Smooth muscle cell (in vitro differentiated cells): Measurements from ENCODE around the gene COL1A2. TPM values are rescaled to one million over a fixed set of nuclear protein-coding genes. Genes with fewer than 3 reads are reported as not detected.

Source experiments
- DNase-seq: peaks from one replicate; lab custom pipeline; 2025; ENCODE audit not compliant: unreplicated experiment; lab: John Stamatoyannopoulos, UW
- H2AFZ ChIP-seq: fragments of 200-600 bp; sonication (generic); 2 replicates; pipeline ENCODE4 v1.6.0; 2016; ENCODE audit warnings: antibody characterized with exemption, low read depth, mild to moderate bottlenecking
- H3F3A ChIP-seq: fragments of 200-600 bp; sonication (generic); 2 replicates; pipeline ENCODE4 v1.6.0; 2017; ENCODE audit warnings: antibody characterized with exemption, low read depth
- H3K27ac ChIP-seq: fragments of 200-600 bp; sonication (generic); 2 replicates; pipeline ENCODE4 v1.5.1; 2016; ENCODE audit warnings: low read depth, mild to moderate bottlenecking
- H3K27me3 ChIP-seq: fragments of 200-600 bp; sonication (generic); 2 replicates; pipeline ENCODE4 v1.6.1; 2016; ENCODE audit warnings: low read depth, mild to moderate bottlenecking
- H3K36me3 ChIP-seq: fragments of 200-600 bp; sonication (generic); 2 replicates; pipeline ENCODE4 v1.5.1; 2016; ENCODE audit warnings: low read depth
- H3K4me1 ChIP-seq: fragments of 200-600 bp; sonication (generic); 2 replicates; pipeline ENCODE4 v1.5.1; 2016; ENCODE audit warnings: low read depth
- H3K4me2 ChIP-seq: fragments of 200-600 bp; sonication (generic); 2 replicates; pipeline ENCODE4 v1.6.0; 2016; ENCODE audit warnings: mild to moderate bottlenecking
- H3K4me3 ChIP-seq: fragments of 200-600 bp; sonication (generic); 2 replicates; pipeline ENCODE4 v1.5.1; 2016; ENCODE audit warnings: mild to moderate bottlenecking
- H3K79me2 ChIP-seq: fragments of 200-600 bp; sonication (generic); 2 replicates; pipeline ENCODE4 v1.6.0; 2016; ENCODE audit warnings: low read depth, mild to moderate bottlenecking
- H3K9ac ChIP-seq: fragments of 200-600 bp; sonication (generic); 2 replicates; pipeline ENCODE4 v1.6.0; 2016; ENCODE audit warnings: low read depth
- H3K9me3 ChIP-seq: fragments of 200-600 bp; sonication (generic); replicated peaks from 2 replicates; pipeline ENCODE4 v1.5.1; 2016; ENCODE audit warnings: low read depth
- H4K20me1 ChIP-seq: fragments of 200-600 bp; sonication (generic); 2 replicates; pipeline ENCODE4 v1.6.0; 2016; ENCODE audit warnings: low read depth
- WGBS: methylation state at CpG from one replicate; pipeline ENCODE4 v1.1.7; 2016; ENCODE audit warnings: low lambda C conversion rate; 5-methylcytosine and 5-hydroxymethylcytosine counted together
- polyA plus RNA-seq: library from polyadenylated mRNA; unstranded; fragments of >200 nt; fragmentation: Nextera tagmentation; extraction: Ambion mirVana; gene quantifications from 2 replicates; pipeline ENCODE4 v1.2.1, GENCODE V29; 2016
- total RNA-seq: library from RNA; depleted of rRNA; stranded (reverse); fragments of >200 nt; gene quantifications from 2 replicates; pipeline ENCODE4 v1.2.3, GENCODE V29; 2014
- TF ChIP-seq, protein P1 (sequence below): fragments of 200-600 bp; sonication (generic); IDR thresholded peaks from 2 replicates; pipeline ENCODE4 v1.5.1; 2017; ENCODE audit warnings: borderline replicate concordance, mild to moderate bottlenecking, antibody characterized with exemption; ENCODE audit not compliant: insufficient read depth, poor library complexity, severe bottlenecking

Gene COL1A2
- total and polyA plus RNA-seq, 2 experiments from 2014 or later, result 4,221 to 10,006 TPM

DNA sequence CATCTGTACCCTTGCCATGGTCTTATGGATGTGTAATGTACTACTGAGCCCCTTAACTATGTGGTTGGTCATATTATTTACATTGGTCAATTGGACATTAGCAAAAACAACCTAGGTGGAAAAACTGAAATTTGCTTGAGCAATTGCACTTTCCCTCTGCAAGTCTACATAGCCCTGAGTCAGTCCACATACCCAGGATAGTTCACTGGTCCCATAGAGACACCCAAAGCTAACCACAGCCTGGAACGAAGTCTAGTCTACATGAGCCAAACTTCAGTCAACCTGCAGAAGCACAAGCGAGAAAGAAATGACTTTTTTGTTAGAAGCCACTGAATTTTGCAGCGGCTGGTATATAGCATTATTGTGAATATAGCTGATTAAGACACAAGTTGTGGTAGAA, 37.6 kb upstream of the COL1A2 start:
- no peaks in the 10 kb centered on the region for H3K36me3 ChIP-seq
- TF ChIP-seq, protein P1, sequence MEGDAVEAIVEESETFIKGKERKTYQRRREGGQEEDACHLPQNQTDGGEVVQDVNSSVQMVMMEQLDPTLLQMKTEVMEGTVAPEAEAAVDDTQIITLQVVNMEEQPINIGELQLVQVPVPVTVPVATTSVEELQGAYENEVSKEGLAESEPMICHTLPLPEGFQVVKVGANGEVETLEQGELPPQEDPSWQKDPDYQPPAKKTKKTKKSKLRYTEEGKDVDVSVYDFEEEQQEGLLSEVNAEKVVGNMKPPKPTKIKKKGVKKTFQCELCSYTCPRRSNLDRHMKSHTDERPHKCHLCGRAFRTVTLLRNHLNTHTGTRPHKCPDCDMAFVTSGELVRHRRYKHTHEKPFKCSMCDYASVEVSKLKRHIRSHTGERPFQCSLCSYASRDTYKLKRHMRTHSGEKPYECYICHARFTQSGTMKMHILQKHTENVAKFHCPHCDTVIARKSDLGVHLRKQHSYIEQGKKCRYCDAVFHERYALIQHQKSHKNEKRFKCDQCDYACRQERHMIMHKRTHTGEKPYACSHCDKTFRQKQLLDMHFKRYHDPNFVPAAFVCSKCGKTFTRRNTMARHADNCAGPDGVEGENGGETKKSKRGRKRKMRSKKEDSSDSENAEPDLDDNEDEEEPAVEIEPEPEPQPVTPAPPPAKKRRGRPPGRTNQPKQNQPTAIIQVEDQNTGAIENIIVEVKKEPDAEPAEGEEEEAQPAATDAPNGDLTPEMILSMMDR, result no peak
- H3K9me3 ChIP-seq, result no peaks in the 10 kb centered on the region
- no peak for DNase-seq
- H4K20me1 ChIP-seq, result no peaks in the 10 kb centered on the region
- WGBS, result 96% methylated on average over 3 of the region's 3 CpGs
- H2AFZ ChIP-seq, result no peak overlapping the region
- no peaks in the 10 kb centered on the region for H3K79me2 ChIP-seq
- H3K9ac ChIP-seq, result no peak overlapping the region
- H3K27me3 ChIP-seq, result no peaks in the 10 kb centered on the region
- no peaks in the 10 kb centered on the region for H3F3A ChIP-seq
- H3K4me1 ChIP-seq, result no peaks in the 10 kb centered on the region
- H3K27ac ChIP-seq, result no peak overlapping the region
- H3K4me2 ChIP-seq, result no peak overlapping the region
- H3K4me3 ChIP-seq, result no peak overlapping the region

DNA sequence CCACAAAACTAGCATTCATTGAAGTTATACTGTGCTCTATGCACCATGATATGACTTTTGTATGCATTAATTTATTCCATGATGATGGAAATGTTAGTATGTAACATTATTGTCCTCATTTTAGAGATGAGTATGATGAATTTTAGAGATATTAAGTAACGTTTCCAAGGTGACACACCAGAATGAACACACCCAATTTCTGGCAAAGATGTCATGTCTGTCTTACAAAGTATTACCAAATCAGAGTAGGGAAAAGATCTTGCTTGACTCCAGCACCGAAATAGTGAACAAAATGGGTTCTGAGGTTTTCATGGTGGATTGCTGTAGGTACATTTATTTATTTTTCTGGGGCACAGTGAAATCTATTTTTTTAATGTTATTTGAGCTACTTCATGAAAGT, 33.8 kb upstream of the COL1A2 start:
- Histone ChIP-seq H3K4me3 (no peak overlapping the region), H3K9ac (no peak overlapping the region), H3K4me2 (no peak overlapping the region), H3K36me3 (no peaks in the 10 kb centered on the region), H3K79me2 (no peaks in the 10 kb centered on the region), H3F3A (no peaks in the 10 kb centered on the region), H3K27ac (no peak overlapping the region), H3K9me3 (no peaks in the 10 kb centered on the region), H2AFZ (no peak overlapping the region), H4K20me1 (no peaks in the 10 kb centered on the region), H3K4me1 (no peaks in the 10 kb centered on the region), H3K27me3 (no peaks in the 10 kb centered on the region)
- 92% methylated on average over 2 of the region's 2 CpGs for WGBS
- TF ChIP-seq, protein P1, result no peak
- no peak for DNase-seq

DNA sequence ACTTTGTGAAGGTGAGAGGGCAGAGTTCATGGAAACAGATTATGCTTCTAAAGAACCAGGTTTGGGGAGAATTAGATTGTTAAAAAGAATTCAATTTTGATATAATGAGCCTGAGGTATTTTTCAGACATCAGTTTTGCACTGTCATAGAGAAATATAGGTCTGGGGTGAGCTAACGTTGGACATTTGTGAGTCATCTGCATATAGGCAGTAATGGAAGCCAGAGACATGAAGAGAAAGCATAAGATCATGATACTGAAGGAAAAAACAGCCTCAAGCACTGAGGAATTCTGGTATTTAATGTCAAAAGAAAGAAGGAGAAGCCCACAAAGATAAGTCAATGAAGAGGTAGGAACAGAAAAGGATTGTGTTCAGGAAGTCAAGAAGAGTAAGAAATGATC, 32.4 kb upstream of the COL1A2 start:
- H3K79me2 ChIP-seq, result no peaks in the 10 kb centered on the region

DNA sequence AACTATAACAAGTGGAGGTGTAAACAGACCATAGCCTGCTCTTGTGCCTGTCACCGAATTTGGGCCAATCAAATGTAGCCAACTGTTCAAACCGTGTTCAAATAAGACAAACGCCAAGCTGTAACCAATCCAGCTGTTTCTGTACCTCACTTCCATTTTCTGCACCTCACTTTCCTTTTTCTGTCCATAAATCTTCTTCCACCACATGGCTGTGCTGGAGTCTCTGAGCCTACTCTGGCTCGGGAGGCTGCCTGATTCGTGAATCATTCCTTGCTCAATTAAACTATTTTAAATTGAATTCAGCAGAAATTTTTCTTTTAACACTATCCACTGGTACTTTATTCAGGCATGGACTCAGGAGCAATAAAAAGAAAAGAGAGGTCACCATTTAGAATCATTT, 29.9 kb upstream of the COL1A2 start:
- Histone ChIP-seq H3K4me1 (peaks cover 25% of the 10 kb centered on the region), H3K36me3 (no peaks in the 10 kb centered on the region), H3K9ac (no peak overlapping the region), H3F3A (peaks cover 10% of the 10 kb centered on the region), H4K20me1 (no peaks in the 10 kb centered on the region), H2AFZ (no peak overlapping the region), H3K4me3 (no peak overlapping the region), H3K79me2 (peaks cover 3% of the 10 kb centered on the region), H3K4me2 (no peak overlapping the region), H3K9me3 (no peaks in the 10 kb centered on the region), H3K27ac (no peak overlapping the region), H3K27me3 (no peaks in the 10 kb centered on the region)
- WGBS, result 90% methylated on average over 5 of the region's 5 CpGs
- no peak for DNase-seq
- TF ChIP-seq, protein P1, result no peak

More for the DNA sequence above, 32.4 kb upstream of the COL1A2 start:
- Histone ChIP-seq H3K4me3 (no peak overlapping the region), H3K9ac (no peak overlapping the region), H3F3A (no peaks in the 10 kb centered on the region), H3K4me1 (peaks cover 10% of the 10 kb centered on the region), H3K9me3 (no peaks in the 10 kb centered on the region), H2AFZ (no peak overlapping the region), H3K4me2 (no peak overlapping the region), H4K20me1 (no peaks in the 10 kb centered on the region), H3K27ac (peak overlapping the region; percentile 7), H3K36me3 (no peaks in the 10 kb centered on the region), H3K27me3 (no peaks in the 10 kb centered on the region)
- TF ChIP-seq, protein P1, result no peak
- 25% methylated on average over 1 of the region's 1 CpG for WGBS
- no peak for DNase-seq
